GM21390 (cell line): Measurements from ENCODE around the gene RABL3.
"Not testable (repeated sequence)": the region's sequence is repeated elsewhere in the genome, so short reads cannot be mapped to it uniquely, and the experiment has no call there.

Experiments
- ATAC-seq: cut with Tn5 transposase; IDR thresholded peaks from one replicate; pipeline ENCODE4 v1.9.1; 2021; ENCODE audit not compliant: unreplicated experiment

The RABL3 gene

DNA sequence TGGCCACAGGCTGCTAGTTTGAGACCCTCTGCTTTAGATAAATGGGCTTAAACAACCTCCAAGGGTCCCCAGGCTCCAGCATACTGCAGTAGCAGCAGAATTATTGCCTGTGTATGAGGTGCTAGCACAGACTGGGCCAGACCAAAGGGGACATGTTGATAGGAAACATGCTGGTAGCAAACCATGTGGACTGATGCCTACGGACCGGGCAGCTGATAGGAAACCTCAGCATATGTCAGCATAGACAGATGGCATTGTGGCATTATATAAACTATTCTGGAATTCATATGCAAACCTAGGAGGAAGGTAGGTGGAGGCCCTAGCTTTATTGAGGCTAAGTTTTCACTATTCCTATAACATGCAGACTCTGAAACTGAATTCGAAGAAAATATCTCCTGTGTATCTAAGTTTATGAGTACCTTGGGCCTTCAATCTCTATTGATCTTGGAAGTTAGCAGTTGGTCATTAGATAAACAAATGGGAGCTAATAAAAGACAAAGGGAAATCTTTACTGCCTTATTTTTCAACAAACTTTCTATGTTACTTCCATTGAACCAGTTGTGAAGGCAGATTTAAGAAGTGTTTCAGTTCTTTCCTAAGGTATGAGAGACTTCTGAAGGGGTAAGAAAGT, 58.5 kb downstream of the RABL3 start:
- no peak for ATAC-seq

DNA sequence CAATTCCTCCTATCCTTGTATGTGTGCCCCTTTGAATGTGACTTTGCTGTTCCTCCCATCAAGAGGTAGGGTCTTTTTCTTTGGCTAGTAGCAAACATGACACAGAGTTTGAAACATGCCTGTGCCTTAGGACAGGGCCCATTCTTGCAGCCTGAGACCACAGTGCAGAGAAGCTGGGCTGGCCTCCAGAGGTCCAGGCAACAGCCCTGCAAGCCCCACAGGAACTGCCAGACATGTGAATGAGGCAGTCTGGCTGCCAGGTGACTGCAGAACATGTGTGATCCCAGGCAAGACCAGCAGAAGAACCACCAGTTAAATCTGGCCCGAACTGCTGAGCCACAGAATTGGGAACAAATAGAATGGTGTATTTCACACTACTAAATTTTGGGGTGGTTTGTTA, 59.1 kb downstream of the RABL3 start:
- no peak for ATAC-seq

DNA sequence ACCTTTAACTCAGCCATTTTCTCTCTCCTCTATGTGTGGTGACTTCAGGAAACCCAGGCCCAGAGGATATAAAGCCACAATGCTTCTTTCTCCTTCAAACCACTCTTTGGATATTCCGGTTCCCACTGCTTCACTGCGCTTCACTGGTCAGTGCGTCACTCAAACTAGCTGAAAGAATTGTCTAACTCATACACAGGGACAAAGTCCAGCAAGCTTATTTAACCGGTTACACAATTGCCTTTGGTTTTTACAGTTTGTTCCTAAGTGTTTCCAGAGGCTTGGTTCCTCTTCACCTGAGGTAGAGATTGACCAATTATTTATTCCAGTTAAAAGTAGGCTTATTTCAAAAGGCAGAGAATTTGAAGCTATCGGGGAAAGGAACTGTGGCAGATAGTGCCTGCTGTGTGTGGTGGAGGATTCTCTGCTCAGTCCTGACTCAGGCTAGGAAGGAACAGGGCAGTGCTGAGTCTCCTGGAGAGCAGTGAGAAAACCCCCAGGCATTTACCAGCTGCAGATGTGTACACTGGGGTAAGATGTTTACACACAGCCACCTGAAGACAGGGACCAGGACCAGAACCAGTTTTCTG, 60.1 kb downstream of the RABL3 start, which contains the start of gene HGD:
TSS of gene HGD (minus strand) at position 145 of the 587 bp plus-strand sequence. CDS start at position 17, 128 bp downstream.
- no peak for ATAC-seq

DNA sequence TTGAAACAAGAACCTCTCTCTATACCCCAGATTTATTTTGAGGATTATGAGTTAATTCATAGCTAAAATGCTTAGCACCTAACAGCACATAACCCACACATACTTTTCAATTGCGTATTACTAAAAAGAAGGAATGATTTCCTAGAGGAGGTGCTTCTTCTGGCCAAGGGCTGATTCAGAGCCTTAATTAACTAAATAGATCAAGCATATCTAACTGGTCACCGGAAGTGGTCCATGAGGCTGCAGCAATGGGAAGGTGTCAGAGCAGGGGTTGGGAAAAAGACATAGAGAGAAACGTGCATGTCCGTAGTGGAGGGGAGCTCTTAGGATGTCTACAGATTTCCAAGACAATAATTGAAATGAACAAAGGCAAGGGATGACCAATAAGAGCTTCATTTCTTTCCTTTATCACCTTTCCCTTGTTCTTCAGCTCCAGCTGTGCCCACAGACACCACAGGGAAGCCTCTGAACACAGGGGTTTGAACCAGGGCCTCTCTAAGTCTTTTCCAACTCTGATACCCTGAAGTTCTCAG, 60.7 kb downstream of the RABL3 start:
- ATAC-seq, result no peak

GRCh38 chr3:120681018-120681417, 61.3 kb downstream of the RABL3 start:
- no peak for ATAC-seq

DNA sequence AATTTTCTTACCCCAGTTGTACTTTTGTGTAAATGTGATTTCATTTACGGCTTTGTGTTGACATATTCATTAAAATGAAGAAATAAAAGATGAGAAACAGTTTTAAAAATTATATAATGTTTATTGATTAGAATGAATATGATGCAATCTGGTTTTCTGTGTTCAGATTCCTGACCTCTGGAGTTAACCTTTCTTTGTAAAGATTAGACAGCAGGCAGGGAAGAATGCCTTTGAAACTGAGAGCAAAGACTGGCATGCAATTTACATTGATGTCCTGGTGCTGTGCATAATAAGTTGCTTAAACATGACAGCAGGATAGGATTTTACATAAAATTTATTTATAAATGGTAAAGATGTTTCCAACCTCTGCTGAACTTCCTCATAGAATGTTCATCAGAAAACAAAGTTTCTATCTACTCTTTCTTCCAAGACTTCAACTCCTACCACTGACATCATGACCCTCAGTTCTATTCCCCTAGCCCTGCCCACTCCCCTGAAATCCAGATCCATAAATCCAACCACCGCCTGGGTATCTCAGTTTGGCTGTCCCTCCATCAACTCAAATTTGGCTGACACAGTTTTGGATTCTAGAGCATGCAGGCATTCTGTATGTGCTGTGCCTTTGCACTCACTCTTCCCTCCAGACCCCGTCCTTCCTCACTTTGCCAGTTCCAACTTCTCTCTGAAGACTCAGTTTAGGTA, 62.0 kb downstream of the RABL3 start:
- no peak for ATAC-seq

DNA sequence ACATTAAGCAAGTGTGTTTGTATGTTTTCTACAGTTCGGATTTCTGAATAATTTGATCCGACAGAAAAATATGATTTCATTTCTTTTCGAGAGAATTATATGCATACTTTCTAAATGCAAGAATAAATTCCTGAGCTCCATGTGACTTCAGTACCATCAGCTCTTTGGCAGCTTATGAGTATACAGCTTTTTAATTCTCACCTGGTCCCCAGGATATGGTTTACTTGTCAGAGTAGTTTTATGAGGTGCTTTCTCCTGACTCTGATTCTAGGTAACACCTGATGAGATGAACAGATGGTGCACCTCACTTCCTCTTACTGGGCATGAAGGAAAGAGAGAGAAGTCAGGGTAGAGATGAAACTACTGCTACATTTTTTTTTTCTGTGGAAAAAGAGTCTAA, 63.3 kb downstream of the RABL3 start:
- peak; percentile 44 for ATAC-seq

DNA sequence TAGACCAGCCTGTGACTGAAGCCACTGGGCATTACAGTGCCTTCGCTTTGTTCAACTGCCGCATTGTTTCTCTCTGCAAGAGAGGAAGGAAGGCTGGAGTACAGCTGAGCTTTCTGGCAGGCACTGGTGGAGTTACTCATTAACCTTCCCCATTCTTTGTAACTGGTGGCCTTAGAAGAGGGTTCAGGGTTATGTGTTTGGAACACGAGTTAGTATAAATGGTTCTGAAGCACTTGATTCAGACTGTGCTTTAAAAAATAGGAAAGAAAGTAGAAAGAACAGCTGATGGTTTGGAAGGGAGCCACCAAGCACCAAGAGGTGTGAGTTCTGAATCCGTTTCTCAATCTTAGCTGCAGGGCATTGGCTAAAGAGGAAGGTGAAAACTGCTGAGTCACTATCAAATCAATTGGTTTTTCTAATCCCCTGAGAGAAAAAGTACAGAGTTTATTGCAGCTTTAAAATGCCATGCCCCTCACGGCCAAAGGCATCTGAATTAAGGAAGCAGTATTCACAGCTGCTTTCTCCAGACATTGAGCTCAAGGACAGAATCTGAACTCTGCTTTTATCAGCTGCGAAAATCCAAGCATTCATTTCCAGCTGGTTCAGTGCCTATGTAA, 63.9 kb downstream of the RABL3 start:
- ATAC-seq, result peak; percentile 83

- not testable (repeated sequence) for ATAC-seq
Measured at GRCh38 chr3:120677193-120677592, 65.1 kb downstream of the RABL3 start.

GRCh38 chr3:120673116-120673515, 69.2 kb downstream of the RABL3 start:
- no peak for ATAC-seq

DNA sequence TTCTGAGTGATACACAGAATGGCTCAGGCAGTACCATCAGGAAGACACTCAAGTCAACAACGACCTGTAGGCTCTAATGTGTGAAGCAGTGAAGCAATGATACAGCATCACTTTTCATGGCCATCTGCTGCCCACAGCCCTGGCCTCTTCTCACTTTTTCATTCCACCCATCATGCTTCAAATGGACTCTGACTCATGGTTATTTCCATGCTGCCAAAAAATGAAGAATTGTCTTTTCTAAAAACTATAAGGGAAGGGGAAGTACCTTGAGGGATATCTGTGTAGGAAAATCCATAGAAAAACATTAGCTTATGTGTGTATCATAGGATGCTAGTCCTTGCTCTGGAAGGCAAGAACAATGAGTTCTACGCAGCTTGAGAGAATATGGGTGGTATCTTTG, 71.7 kb downstream of the RABL3 start:
- no peak for ATAC-seq

- ATAC-seq, result no peak
Measured at GRCh38 chr3:120664926-120665325, 77.4 kb downstream of the RABL3 start.

DNA sequence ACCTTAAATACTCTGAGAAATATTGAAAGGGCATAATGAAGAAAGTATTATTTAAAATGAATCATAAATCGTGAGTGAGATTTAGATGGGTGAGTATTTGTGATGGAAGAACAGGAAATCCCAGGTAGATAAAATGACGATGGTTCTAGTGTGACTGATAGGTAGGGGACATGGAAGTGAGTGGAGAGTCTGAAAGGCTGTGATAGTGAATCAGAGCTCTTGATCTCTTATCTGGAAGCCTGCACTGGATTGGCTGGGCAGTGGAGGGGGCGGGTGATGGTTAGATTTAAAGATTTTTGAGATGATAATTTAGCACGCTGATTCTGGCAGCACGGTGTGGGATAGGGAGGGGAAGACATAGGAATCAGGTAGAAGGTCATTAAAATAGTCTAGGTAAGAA, 80.4 kb downstream of the RABL3 start:
- no peak for ATAC-seq

- ATAC-seq, result no peak
Measured at GRCh38 chr3:120661106-120661905, 81.0 kb downstream of the RABL3 start.

DNA sequence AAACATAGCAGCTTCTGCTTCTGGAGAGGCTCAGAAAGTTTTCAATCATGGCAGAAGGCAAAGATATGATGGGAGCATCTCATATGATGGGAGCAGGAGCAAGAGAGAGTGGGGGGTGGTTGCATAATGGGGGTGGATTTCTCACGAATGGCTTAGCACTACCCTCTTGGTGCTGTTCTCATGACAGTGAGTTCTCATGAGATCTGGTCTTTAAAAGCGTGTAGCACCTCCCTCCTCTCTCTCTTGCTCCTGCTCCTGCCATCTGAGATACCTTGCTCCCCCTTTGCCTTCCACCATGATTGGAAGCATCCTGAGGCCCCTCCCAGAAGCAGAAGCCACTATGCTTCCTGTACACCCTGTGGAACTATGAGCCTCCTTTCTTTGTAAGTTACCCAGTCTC, 82.5 kb downstream of the RABL3 start:
- ATAC-seq, result no peak

DNA sequence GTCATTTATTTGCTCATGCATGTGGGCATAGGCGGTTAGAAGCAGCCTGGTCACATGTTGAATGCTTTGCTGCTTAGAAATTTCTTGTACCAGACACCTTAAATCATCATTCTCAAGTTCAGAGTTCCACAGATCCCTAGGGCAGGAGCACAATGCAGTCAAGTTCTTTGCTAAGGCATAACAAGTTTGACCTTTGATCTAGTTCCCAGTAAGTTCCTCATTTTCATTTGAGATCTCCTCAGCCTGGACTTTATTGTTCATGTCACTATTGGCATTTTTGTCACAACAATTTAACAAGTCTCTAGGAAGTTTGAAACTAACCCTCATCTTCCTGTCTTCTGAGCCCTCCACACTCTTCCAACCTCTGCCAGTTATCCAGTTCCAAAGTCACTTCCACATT, 83.0 kb downstream of the RABL3 start:
- ATAC-seq, result no peak

- no peak for ATAC-seq
Measured at GRCh38 chr3:120652896-120653545, 89.3 kb downstream of the RABL3 start.

DNA sequence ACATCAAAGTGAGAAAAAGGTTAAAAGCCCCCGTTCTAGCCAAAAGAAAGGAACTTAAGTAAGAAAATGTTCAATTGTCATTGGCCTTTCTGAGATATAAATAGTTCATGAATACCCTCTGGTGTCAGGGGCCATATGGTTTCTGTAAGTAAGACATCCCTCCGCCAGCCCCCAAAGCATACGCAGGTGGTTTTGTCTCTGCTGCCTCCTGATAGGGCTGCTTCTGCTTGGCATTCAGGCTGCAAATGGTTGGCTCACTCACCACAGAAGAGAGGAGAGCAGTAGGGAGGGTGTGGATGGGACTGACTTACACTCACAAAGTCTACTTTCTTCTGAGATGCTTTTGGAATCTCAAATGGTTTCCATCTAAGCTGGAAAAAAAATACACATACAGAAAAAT, 90.0 kb downstream of the RABL3 start:
- ATAC-seq, result no peak

DNA sequence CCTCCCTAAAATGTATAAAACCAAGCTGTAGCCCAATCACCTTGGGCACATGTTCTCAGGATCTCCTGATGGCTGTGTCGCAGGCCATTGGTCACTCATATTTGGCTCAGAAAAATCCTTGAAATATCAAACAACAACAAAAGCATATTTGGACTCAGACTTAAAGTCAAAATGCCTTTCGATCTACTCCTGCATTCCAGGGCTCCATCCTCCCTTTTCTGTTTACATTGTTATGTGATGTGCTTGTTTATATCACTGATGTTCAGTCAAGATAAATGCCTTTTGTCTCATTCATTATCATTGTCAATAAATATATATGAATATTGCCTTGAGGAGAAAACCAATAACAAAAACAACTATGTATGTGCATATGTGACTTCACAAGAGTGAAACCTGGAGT, 92.0 kb downstream of the RABL3 start:
- ATAC-seq, result no peak

GRCh38 chr3:120649830-120650233, 92.5 kb downstream of the RABL3 start:
- peak; percentile 58 for ATAC-seq
